HG02571 (cell line): Measurements from ENCODE around the gene TMEM30B.

ENCODE experiments used
- ATAC-seq: cut with Tn5 transposase; IDR thresholded peaks from one replicate; pipeline ENCODE4 v1.9.1; 2021; ENCODE audit warnings: mild to moderate bottlenecking, moderate library complexity; ENCODE audit not compliant: unreplicated experiment

Gene TMEM30B

GRCh38 chr14:61238611-61239245 is 42.4 kb downstream of the TMEM30B start:
- ATAC-seq = no peak

- ATAC-seq = no peak
Measured at GRCh38 chr14:61234215-61234916, 46.8 kb downstream of the TMEM30B start.

GRCh38 chr14:61233436-61233956 is 47.6 kb downstream of the TMEM30B start:
- no peak for ATAC-seq

GRCh38 chr14:61231810-61232209 is 49.3 kb downstream of the TMEM30B start:
- no peak for ATAC-seq

GRCh38 chr14:61229981-61230380 is 51.2 kb downstream of the TMEM30B start:
- ATAC-seq = no peak

GRCh38 chr14:61229475-61229888 is 51.7 kb downstream of the TMEM30B start:
- ATAC-seq = no peak

- no peak for ATAC-seq
Measured at GRCh38 chr14:61227884-61228591, 53.1 kb downstream of the TMEM30B start.
